Amniotic stem cell (primary cell): ENCODE results near the gene NFKBIL1.
"Not testable (repeated sequence)": the region's sequence is repeated elsewhere in the genome, so short reads cannot be mapped to it uniquely, and the experiment has no call there.

Experiments used
- DNase-seq: peaks from one replicate; lab custom pipeline; 2025; lab: John Stamatoyannopoulos, UW

Gene NFKBIL1

GRCh38 chr6:31580807-31581433 lies 33.5 kb downstream of the NFKBIL1 start:
- peak; percentile 43 for DNase-seq

- DNase-seq, result no peak
Observed at GRCh38 chr6:31581434-31582229, 34.2 kb downstream of the NFKBIL1 start.

- no peak for DNase-seq
Observed at GRCh38 chr6:31582230-31582643, 34.8 kb downstream of the NFKBIL1 start, which contains the start of gene LTB. LTB (minus strand) TSS chr6:31582424; CDS start chr6:31582417, 7 bp downstream.

GRCh38 chr6:31585491-31585890 lies 38.1 kb downstream of the NFKBIL1 start:
- DNase-seq, result no peak

- no peak for DNase-seq
Observed at GRCh38 chr6:31586008-31586407, 38.6 kb downstream of the NFKBIL1 start, which contains the start of gene LST1. LST1 (plus strand) TSS chr6:31586277; CDS start chr6:31587300, 1,023 bp downstream.

GRCh38 chr6:31586599-31587281 lies 39.3 kb downstream of the NFKBIL1 start:
- no peak for DNase-seq

GRCh38 chr6:31587791-31588777 lies 40.7 kb downstream of the NFKBIL1 start:
- DNase-seq, result no peak

- DNase-seq, result no peak
Observed at GRCh38 chr6:31588871-31589650, 41.7 kb downstream of the NFKBIL1 start.

GRCh38 chr6:31590691-31591090 lies 43.3 kb downstream of the NFKBIL1 start:
- DNase-seq, result not testable (repeated sequence)

- DNase-seq, result no peak
Observed at GRCh38 chr6:31592396-31592771, 45.0 kb downstream of the NFKBIL1 start.

- no peak for DNase-seq
Observed at GRCh38 chr6:31597006-31597405, 49.6 kb downstream of the NFKBIL1 start.

- no peak for DNase-seq
Observed at GRCh38 chr6:31607317-31607716, 59.9 kb downstream of the NFKBIL1 start.
